Spleen (tissue), 7 donors: ENCODE results near the gene RHOF.

ENCODE experiments used
- CTCF ChIP-seq, 11 experiments: fragments of 200-600 bp in 7 of 11; fragments of 450-650 bp in 4 of 11; sonication (generic) in 4 of 11; IDR thresholded peaks in 8 of 11; conservative IDR thresholded peaks in 3 of 11; 1 replicate in 7 of 11; 2 replicates in 4 of 11; pipeline versions ENCODE4 v1.4.0 to v1.8.0; 2016 to 2021; ENCODE audit warnings: antibody characterized with exemption in 11 of 11, inconsistent platforms in 4 of 11, mild to moderate bottlenecking in 1 of 11
- POLR2A ChIP-seq, 3 donors: fragments of 450-650 bp; IDR thresholded peaks; one replicate each; pipeline ENCODE4 v1.5.1; 2017; ENCODE audit warnings: antibody characterized with exemption in 3 of 3, mild to moderate bottlenecking in 1 of 3
- POLR2AphosphoS5 ChIP-seq, 3 donors: sonication (generic); formaldehyde crosslinking; IDR thresholded peaks; one replicate each; pipeline ENCODE4 v1.5.1; 2017; ENCODE audit warnings: antibody characterized with exemption in 3 of 3
- donor health status: DM: no; HTN: no; CAD: no; lungs with moderate emphysema.
- donor health status: DM: no; HTN: no; CAD: no.
- donor health status: DM: no; HTN: no; CAD: no.

GRCh38 chr12:121798787-121799155 lies 5.3 kb upstream of the RHOF start:
- TF ChIP-seq POLR2A (IDR thresholded peaks at IDR 0.05) (no peak), CTCF (IDR thresholded peaks at IDR 0.05 in 8 of 11, conservative IDR thresholded peaks at IDR 0.05 in 3 of 11) (no peak), POLR2AphosphoS5 (IDR thresholded peaks at IDR 0.05) (no peak)
